Suppressor macrophage (primary cell): ENCODE results near the gene MTR.

Experiments
- DNase-seq, 4 experiments: peaks; one replicate each; pipeline ENCODE4 v3.0.0-alpha.2; 2020 to 2022
- total RNA-seq, 17 experiments: gene quantifications; one replicate each; lab custom pipeline; 2026; ENCODE audit warnings: mixed read lengths in 6 of 17, inconsistent platforms in 3 of 17; lab: John Stamatoyannopoulos, UW

The MTR gene
- 71.1 to 168 (median 129) reads per million in 17 experiments for total RNA-seq

DNA sequence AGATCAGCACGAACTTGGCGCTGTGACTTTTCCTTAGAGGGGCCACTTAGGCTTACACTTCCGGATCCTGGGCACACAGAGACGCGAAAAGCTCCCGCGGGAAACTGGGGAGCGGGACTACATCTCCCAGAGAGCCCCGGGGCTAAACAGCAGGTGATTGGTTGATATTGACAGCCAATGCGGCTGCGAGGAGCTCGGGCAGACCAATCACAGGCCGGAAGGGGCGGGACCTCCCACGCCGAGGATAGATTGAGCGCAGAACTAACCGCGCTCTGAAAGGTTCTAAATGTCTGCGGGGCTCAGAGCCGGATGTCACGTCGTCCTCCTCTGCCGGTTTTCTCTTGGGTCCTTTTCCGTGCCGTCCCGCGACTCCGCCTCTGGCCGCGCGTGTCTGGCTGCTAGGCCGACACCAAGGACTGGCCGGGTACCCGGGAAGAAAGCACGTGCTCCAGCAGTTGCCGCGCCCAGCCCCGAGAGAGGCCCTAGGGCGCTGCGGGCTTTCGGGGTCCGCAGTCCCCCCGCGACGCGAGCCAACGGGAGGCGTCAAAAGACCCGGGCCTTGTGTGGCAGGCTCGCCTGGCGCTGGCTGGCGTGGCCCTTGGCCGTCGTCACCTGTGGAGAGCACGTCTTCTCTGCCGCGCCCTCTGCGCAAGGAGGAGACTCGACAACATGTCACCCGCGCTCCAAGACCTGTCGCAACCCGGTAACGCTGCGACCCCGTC, at the start of gene MTR:
TSS of gene MTR (plus strand) at position 258 of the 722 bp plus-strand sequence. CDS start at position 670, 412 bp downstream.
- DNase-seq, result peak; percentile 98 to 100 (median 99)

- DNase-seq, result no peak
Measured at GRCh38 chr1:236746785-236747184, 48.3 kb upstream of the MTR start.

GRCh38 chr1:236747311-236747985, 47.6 kb upstream of the MTR start:
- DNase-seq, result no peak

- DNase-seq, result no peak
Measured at GRCh38 chr1:236748268-236748870, 46.7 kb upstream of the MTR start.

GRCh38 chr1:236750928-236751327, 44.2 kb upstream of the MTR start:
- peak in 3 of 4 experiments; percentile 15 to 39 (median 35) for DNase-seq

DNA sequence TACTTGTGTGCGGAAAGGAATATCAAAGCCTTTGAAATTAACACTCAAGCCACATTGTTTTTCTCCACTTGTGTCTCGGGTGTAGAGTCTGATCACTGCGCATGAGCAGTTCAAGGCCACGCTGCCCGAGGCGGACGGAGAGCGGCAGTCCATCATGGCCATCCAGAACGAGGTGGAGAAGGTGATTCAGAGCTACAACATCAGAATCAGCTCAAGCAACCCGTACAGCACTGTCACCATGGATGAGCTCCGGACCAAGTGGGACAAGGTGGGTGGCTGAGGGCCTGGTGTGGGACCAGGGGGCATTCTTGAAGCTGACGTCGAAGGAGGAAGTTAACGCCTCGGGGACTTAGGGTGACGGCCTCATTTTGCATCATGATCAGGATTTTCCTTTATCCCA, 43.7 kb upstream of the MTR start:
- no peak for DNase-seq

DNA sequence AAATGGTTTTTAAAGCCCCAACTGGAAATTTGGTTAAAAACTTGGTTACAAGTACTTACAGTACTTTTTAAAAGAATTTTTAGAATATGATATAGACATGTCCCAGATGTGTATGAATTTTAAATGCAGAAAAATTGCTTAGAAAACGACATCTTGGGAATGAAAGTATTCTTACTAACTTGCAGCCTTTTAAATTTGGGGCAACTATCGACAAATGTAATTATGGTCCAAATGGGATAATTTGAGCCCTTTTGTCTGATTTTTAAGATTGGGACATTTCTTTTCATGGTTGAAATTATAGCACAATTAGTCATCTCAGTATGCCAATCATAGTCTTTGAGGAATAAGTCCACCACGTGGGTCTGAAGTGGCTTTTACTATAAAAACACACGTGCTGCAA, 43.2 kb upstream of the MTR start:
- no peak for DNase-seq

DNA sequence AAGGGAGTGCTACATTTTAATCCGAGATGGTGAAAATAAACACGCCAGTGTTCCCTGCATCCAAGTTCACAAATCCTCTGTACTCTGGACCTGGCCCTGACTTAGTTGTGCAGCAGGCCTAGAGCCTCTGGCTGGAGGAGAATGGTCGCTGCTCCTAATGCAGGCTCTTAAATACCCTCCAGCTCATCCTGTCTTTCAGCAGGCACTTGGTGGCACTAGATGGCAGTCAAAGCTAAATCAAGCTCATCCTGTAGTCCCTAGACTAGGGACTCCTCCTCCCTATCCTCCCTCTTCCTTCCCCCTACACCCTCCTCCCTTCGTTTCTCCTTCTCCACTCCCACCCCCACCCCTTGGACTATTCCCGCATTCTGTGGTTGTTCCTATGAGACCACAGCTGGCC, 41.6 kb upstream of the MTR start:
- peak in 3 of 4 experiments; percentile 6 to 22 (median 14) for DNase-seq

GRCh38 chr1:236753964-236754363, 41.1 kb upstream of the MTR start:
- no peak for DNase-seq

GRCh38 chr1:236754525-236755210, 40.4 kb upstream of the MTR start:
- no peak for DNase-seq

DNA sequence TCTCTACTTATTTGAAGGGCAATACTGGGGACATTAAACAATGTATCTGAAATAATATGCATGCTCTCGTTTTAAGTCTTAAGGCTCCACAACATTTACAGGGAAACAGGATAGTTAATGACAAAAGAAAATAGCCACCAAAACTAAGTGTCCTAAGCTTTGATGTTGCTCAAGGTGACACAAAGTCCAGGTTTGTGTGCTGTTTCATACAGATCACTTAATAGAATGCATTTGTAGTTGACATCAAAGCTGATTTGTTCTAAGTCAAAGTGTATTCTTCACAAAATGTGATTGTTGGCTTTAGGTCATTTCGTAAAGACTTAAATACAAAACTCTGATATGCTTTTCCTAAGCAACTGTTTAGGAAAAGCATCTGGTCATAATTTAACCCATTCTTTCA, 37.5 kb upstream of the MTR start:
- DNase-seq, result no peak

GRCh38 chr1:236759252-236759859, 35.7 kb upstream of the MTR start:
- peak; percentile 54 to 83 (median 70) for DNase-seq

GRCh38 chr1:236760480-236760879, 34.6 kb upstream of the MTR start:
- DNase-seq, result no peak

GRCh38 chr1:236760986-236761385, 34.1 kb upstream of the MTR start:
- no peak for DNase-seq

DNA sequence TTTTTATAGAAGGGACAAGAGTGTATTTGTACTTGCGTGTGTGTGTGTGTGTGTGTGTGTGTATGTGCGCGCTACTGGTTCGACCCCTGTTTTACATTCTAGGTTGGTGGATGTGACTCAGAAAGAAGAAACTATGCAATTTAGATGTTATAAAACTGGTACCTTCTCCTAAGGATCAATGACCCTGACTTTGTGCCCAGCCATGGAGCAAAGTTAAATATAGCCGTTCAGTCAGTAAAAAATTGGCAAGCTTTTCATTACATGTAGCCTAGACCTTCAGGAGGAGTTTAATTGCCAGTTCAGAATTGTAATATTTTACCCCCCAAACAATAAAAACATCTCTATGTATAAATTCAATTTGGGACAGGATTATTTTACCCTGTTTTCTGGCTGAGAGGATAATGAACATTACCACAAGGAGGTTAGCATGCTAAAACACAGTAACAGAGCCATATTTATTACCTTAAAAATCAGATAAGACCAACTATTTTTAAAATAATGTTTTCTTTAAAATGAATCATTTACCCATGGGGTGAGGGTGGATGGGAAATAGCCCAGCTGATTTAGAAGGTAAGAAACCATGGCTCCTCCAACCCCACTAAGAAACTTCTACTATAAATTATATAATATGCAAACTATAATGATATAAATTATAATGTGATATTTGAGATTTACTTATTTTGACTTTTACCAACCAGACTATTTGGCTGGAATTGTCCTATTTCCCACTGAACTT, 33.5 kb upstream of the MTR start:
- no peak for DNase-seq

- peak; percentile 35 to 74 (median 53) for DNase-seq
Measured at GRCh38 chr1:236762410-236762809, 32.7 kb upstream of the MTR start.

DNA sequence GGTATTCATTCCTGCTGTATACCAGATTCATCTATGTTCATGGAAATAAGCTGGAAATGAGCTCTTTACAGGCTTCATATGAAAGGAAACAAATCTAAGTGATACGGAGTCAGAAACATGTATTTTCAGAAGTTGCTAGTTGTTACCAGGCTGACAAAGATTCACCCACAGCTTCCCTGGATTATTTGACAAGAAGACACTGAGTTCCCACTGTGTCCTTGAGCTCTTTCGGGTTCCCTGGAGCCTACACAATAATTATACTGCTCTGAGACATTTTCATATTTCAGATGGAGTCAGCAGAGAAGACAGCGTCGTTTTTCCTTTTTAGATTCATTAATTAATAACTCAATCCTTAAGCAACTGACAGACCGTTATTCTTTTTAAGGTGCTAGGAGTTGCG, 29.3 kb upstream of the MTR start:
- no peak for DNase-seq

DNA sequence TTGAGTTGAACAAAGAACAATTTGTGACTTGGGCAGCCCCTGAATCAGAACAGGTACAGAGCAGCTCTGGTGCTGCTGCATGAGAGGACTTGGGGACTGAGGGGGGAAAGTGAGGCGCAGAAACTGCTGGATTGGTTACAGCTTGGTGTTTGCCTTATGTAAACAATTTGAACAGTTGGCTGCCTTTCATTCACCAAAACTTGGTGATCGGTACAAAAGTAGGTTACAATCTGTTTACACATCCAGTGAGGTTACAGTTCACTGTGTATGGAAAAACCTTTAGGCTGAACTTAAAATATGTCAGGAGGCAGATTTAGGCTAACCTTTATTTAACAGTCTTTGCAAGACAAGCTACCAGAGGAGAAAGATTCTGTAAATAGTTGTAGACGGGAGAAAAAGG, 28.6 kb upstream of the MTR start:
- no peak for DNase-seq

DNA sequence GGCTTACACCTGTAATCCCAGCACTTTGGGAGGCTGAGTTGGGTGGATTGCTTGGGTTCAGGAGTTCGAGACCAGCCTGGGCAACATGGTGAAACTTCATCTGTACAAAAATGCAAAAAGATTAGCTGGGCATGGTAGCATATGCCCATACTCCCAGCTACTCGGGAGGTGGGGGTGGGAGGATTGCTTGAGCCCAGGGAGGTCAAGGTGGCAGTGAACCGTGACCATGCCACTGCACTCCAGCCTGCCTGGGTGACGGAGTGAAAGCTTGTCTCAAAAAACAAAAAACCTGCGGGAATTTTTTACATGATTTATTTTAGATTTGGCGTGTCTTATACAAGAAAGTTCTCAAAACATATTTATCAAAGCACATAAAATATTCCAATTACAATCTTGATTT, 27.8 kb upstream of the MTR start:
- no peak for DNase-seq

- no peak for DNase-seq
Measured at GRCh38 chr1:236768601-236769000, 26.5 kb upstream of the MTR start.

GRCh38 chr1:236773919-236774318, 21.2 kb upstream of the MTR start:
- DNase-seq, result peak in 3 of 4 experiments; percentile 10 to 19 (median 13)

DNA sequence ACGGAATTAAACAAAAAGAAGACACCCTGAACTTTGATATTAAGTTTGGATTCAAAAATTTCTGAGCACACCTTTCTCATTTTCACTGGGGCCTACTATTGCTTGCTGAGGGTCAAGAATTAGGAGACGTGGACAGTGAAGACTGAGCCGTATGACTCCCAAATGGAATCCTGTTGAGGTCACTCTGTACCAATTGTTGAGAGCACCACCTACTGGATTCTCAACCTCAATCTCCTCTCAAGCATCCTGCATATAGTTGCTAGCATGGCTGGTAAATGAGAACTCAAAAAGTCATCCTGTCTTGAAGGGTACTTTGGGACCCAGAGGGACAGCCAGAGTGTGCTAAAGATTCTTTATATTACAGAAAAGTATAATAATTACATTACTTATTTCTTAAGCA, 20.2 kb upstream of the MTR start:
- DNase-seq, result no peak
